A549 (cell line): ENCODE results near the gene CTIF. TPM values are rescaled to one million over a fixed set of nuclear protein-coding genes. Genes with fewer than 3 reads are reported as not detected.

Experiments
- ATAC-seq, 2 experiments: fragments of 200-7000 bp in 1 of 2; fragments of >200 bp in 1 of 2; cut with Nextera tagmentation in 1 of 2; cut with Tn5 transposase in 1 of 2; 3 replicates each; pipeline versions ENCODE4 v1.8.0 to v1.9.1; 2018 to 2020; ENCODE audit warnings: mild to moderate bottlenecking in 1 of 2, moderate library complexity in 1 of 2
- CTCF ChIA-PET: fragments of 300-600 bp; sonication (Branson Sonifier 250); formaldehyde crosslinking; extraction: SDS; loops from one replicate; lab custom pipeline; 2021; ENCODE audit warnings: antibody characterized with exemption, inconsistent platforms; lab: Yijun Ruan, JAX
- POLR2A ChIA-PET: fragments of 350-600 bp; formaldehyde crosslinking; extraction: SDS; loops from one replicate; lab custom pipeline; 2021; ENCODE audit warnings: antibody characterized with exemption, inconsistent platforms; lab: Yijun Ruan, JAX
- DNase-seq, 2 experiments: peaks; one replicate each; pipeline versions ENCODE4 v3.0.0 to v3.0.0-alpha.2; 2011 to 2016; ENCODE audit warnings: low read depth in 1 of 2, low spot score in 1 of 2
- FAIRE-seq: peaks from 2 replicates; lab custom pipeline; 2011; peaks lifted over from hg19 to GRCh38; lab: Jason Lieb, UNC
- H3K27ac ChIP-seq, 2 experiments: fragments of >200 bp; sonication (Bioruptor Twin); formaldehyde crosslinking; 3 replicates each; pipeline ENCODE4 v1.5.1; 2016 to 2017
- H3K4me1 ChIP-seq: fragments of >200 bp; sonication (Bioruptor Twin); formaldehyde crosslinking; 3 replicates; pipeline ENCODE4 v1.6.1; 2016
- H3K4me2 ChIP-seq: fragments of >200 bp; sonication (Bioruptor Twin); formaldehyde crosslinking; 3 replicates; pipeline ENCODE4 v1.6.1; 2016
- H3K4me3 ChIP-seq: fragments of >200 bp; sonication (Bioruptor Twin); formaldehyde crosslinking; 3 replicates; pipeline ENCODE4 v1.5.1; 2016
- H3K9me3 ChIP-seq: fragments of >200 bp; sonication (Bioruptor Twin); formaldehyde crosslinking; 3 replicates; pipeline ENCODE4 v1.6.1; 2016
- BHLHE40 ChIP-seq: IDR thresholded peaks from 2 replicates; pipeline ENCODE4 v1.6.1; 2012; ENCODE audit warnings: low read depth, low read length, inconsistent platforms
- CBX2 ChIP-seq: fragments of 200-600 bp; sonication (generic); IDR thresholded peaks from 2 replicates; pipeline ENCODE4 v1.6.1; 2016; ENCODE audit warnings: low read depth, mild to moderate bottlenecking, borderline replicate concordance
- CHD2 ChIP-seq: fragments of 150-350 bp; IDR thresholded peaks from 2 replicates; pipeline ENCODE4 v1.6.1; 2014; ENCODE audit warnings: low read length; ENCODE audit not compliant: partially characterized antibody
- EHF ChIP-seq: fragments of 250-450 bp; sonication (Bioruptor Pico); IDR thresholded peaks from 2 replicates; pipeline ENCODE4 v1.5.0; 2020; ENCODE audit warnings: mild to moderate bottlenecking
- EHMT2 ChIP-seq: fragments of 200-600 bp; sonication (generic); IDR thresholded peaks from 2 replicates; pipeline ENCODE4 v1.6.1; 2016; ENCODE audit warnings: antibody characterized with exemption, low read depth, mild to moderate bottlenecking, moderate library complexity
- FOSB ChIP-seq: fragments of 250-450 bp; sonication (Bioruptor Pico); IDR thresholded peaks from 2 replicates; pipeline ENCODE4 v1.5.0; 2020; ENCODE audit warnings: mild to moderate bottlenecking, moderate library complexity
- FOSL2 ChIP-seq, 2 experiments: fragments of 450-650 bp in 1 of 2; fragments of >200 bp in 1 of 2; sonication (Bioruptor Twin) in 1 of 2; formaldehyde crosslinking; IDR thresholded peaks; 2 replicates each; pipeline versions ENCODE4 v1.5.0 to v1.6.1; 2016 to 2020; ENCODE audit warnings: mild to moderate bottlenecking in 1 of 2, moderate library complexity in 1 of 2
- FOXS1 ChIP-seq: fragments of 250-450 bp; sonication (Bioruptor Pico); IDR thresholded peaks from 2 replicates; pipeline ENCODE4 v1.5.0; 2020; ENCODE audit warnings: mild to moderate bottlenecking, moderate library complexity
- GATA3 ChIP-seq: IDR thresholded peaks from 2 replicates; pipeline ENCODE4 v1.6.1; 2012; ENCODE audit warnings: borderline replicate concordance
- HEYL ChIP-seq: fragments of 250-450 bp; sonication (Bioruptor Pico); IDR thresholded peaks from 2 replicates; pipeline ENCODE4 v1.8.0; 2021; ENCODE audit warnings: mild to moderate bottlenecking, moderate library complexity
- KDM5A ChIP-seq: fragments of 200-600 bp; sonication (generic); IDR thresholded peaks from 2 replicates; pipeline ENCODE4 v1.6.1; 2016; ENCODE audit warnings: antibody characterized with exemption, mild to moderate bottlenecking
- NPAS2 ChIP-seq: fragments of 250-450 bp; sonication (Bioruptor Pico); IDR thresholded peaks from 2 replicates; pipeline ENCODE4 v1.8.0; 2022; ENCODE audit warnings: mild to moderate bottlenecking, moderate library complexity, borderline replicate concordance
- NR3C1 ChIP-seq: fragments of >200 bp; sonication (Bioruptor Twin); formaldehyde crosslinking; IDR thresholded peaks from 3 replicates; pipeline ENCODE4 v1.6.1; 2017
- RAD21 ChIP-seq, 2 experiments: fragments of >200 bp in 1 of 2; sonication (Bioruptor Twin) in 1 of 2; formaldehyde crosslinking in 1 of 2; IDR thresholded peaks in 1 of 2; conservative IDR thresholded peaks in 1 of 2; 2 replicates in 1 of 2; 3 replicates in 1 of 2; pipeline ENCODE4 v1.6.1; 2012 to 2018; ENCODE audit warnings: inconsistent platforms in 1 of 2
- RCOR1 ChIP-seq: fragments of 150-350 bp; IDR thresholded peaks from 2 replicates; pipeline ENCODE4 v1.6.1; 2014; ENCODE audit warnings: antibody characterized with exemption, low read length, low read depth
- RNF2 ChIP-seq: fragments of 200-600 bp; sonication (generic); IDR thresholded peaks from 2 replicates; pipeline ENCODE4 v1.6.1; 2016; ENCODE audit warnings: low read depth, mild to moderate bottlenecking, antibody characterized with exemption, moderate library complexity, borderline replicate concordance
- SMC3 ChIP-seq: fragments of >200 bp; sonication (Bioruptor Twin); formaldehyde crosslinking; IDR thresholded peaks from 3 replicates; pipeline ENCODE4 v1.6.1; 2018; ENCODE audit warnings: inconsistent platforms
- TP53 ChIP-seq: fragments of 250-450 bp; sonication (Bioruptor Pico); IDR thresholded peaks from 2 replicates; pipeline ENCODE4 v1.5.0; 2021; ENCODE audit warnings: mild to moderate bottlenecking, moderate library complexity
- ZSCAN20 ChIP-seq: fragments of 250-450 bp; sonication (Bioruptor Pico); IDR thresholded peaks from 2 replicates; pipeline ENCODE4 v1.8.0; 2022; ENCODE audit warnings: mild to moderate bottlenecking, moderate library complexity
- WGBS: methylation state at CpG from one replicate; pipeline ENCODE4 v1.1.6; 2017; ENCODE audit errors: missing lambda C conversion rate; 5-methylcytosine and 5-hydroxymethylcytosine counted together
- polyA plus RNA-seq, 4 experiments: library from polyadenylated mRNA; depleted of rRNA in 3 of 4; stranded (reverse); fragments of >200 nt; fragmentation: RNase III in 1 of 4; extraction: RNeasy Plus Mini Kit Qiagen cat#74134 plus additional on column Dnase treatment in 1 of 4; gene quantifications; 2 replicates in 3 of 4; 3 replicates in 1 of 4; pipeline ENCODE4 v1.2.3, GENCODE V29; 2011 to 2017
- TF ChIP-seq, protein P1 (sequence below): fragments of 250-450 bp; sonication (Bioruptor Pico); IDR thresholded peaks from 2 replicates; pipeline ENCODE4 v1.5.0; 2021; ENCODE audit warnings: mild to moderate bottlenecking, moderate library complexity, borderline replicate concordance
- TF ChIP-seq, protein P2 (sequence below): IDR thresholded peaks from 2 replicates; pipeline ENCODE4 v1.6.1; 2012
- TF ChIP-seq, protein P3 (sequence below): fragments of >200 bp; sonication (Bioruptor Twin); formaldehyde crosslinking; IDR thresholded peaks from 3 replicates; pipeline ENCODE4 v1.6.1; 2016
- TF ChIP-seq, protein P4 (sequence below): fragments of >200 bp; sonication (Bioruptor Twin); formaldehyde crosslinking; IDR thresholded peaks from 2 replicates; pipeline ENCODE4 v1.6.1; 2016

The CTIF gene
- polyA plus RNA-seq, 2 of the 4 experiments (the other 2 are of a cell fraction) = 17.0 to 24.7 TPM

DNA sequence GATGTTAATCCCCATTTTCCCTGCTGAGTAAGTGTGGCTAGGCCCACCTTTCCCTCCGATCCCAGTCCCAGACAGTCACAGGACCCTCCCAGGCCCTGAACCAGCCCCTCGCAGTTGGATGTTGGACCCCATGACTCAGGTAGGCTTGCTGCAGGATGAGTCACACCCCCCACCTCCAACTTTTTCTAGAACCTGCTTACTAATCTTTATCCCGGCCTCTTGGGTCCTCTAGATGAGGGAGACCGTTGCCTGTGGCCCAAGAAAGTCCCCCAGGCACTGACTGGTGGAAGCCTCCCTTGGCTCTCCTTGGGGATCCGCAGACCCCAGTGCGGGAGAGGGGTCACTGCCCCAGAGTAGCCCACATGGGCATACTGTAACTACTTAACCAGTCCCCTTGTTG is 313.5 kb downstream of the CTIF start (continued):
- TF ChIP-seq, protein P1, sequence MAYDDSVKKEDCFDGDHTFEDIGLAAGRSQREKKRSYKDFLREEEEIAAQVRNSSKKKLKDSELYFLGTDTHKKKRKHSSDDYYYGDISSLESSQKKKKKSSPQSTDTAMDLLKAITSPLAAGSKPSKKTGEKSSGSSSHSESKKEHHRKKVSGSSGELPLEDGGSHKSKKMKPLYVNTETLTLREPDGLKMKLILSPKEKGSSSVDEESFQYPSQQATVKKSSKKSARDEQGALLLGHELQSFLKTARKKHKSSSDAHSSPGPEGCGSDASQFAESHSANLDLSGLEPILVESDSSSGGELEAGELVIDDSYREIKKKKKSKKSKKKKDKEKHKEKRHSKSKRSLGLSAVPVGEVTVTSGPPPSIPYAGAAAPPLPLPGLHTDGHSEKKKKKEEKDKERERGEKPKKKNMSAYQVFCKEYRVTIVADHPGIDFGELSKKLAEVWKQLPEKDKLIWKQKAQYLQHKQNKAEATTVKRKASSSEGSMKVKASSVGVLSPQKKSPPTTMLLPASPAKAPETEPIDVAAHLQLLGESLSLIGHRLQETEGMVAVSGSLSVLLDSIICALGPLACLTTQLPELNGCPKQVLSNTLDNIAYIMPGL (CRISPR knock-in tag) = no peak
- no peak for TF ChIP-seq ZSCAN20 (CRISPR knock-in tag)
- TF ChIP-seq GATA3 = no peak
- no peak for TF ChIP-seq EHF
- no peak for TF ChIP-seq EHMT2
- no peak for TF ChIP-seq SMC3

DNA sequence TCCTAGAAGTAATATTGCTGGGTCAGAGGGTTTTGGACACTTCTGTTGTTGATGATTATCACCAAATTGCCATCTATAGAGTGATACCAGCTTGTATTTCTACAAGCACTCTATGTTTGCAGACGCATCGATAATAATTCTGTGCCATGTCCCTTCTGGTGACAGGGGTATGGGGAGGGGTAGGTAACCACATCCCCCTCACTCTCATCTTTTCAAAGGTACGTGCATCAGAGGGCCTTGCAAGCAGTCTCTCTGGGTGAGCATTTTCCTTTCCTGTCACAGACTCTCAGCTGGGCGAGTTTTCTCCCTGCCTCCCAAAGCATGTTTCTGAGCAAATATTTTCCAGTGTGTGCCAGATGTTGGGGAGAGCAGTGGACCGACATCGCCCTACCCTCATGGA is 314.0 kb downstream of the CTIF start:
- no peaks in the 10 kb centered on the region for H3K9me3 ChIP-seq
- TF ChIP-seq EHMT2 (no peak), RAD21 (conservative IDR thresholded peaks at IDR 0.05 in 1 of 2, IDR thresholded peaks at IDR 0.05 in 1 of 2) (no peak), FOSL2 (IDR thresholded peaks at IDR 0.05) (no peak), FOSL2 (CRISPR knock-in tag; IDR thresholded peaks at IDR 0.05) (no peak), TP53 (CRISPR knock-in tag) (no peak), CHD2 (no peak)
- TF ChIP-seq, protein P2, sequence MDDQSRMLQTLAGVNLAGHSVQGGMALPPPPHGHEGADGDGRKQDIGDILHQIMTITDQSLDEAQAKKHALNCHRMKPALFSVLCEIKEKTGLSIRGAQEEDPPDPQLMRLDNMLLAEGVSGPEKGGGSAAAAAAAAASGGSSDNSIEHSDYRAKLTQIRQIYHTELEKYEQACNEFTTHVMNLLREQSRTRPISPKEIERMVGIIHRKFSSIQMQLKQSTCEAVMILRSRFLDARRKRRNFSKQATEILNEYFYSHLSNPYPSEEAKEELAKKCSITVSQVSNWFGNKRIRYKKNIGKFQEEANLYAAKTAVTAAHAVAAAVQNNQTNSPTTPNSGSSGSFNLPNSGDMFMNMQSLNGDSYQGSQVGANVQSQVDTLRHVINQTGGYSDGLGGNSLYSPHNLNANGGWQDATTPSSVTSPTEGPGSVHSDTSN = no peak
- TF ChIP-seq, all 56 proteins: peak for 0
- FAIRE-seq (no peak), ATAC-seq (no peak), DNase-seq (no peak)
- no peak overlapping the region for H3K4me3 ChIP-seq
- peaks cover 21% of the 10 kb centered on the region for H3K4me1 ChIP-seq
- ChIA-PET CTCF (no interaction called here), POLR2A (no interaction called here)
- WGBS = 96% methylated on average over 6 of the region's 6 CpGs
- H3K4me2 ChIP-seq = no peak overlapping the region
- H3K27ac ChIP-seq = peak overlapping the region in 1 of 2 experiments; percentile 21; a peak in 1 of 6 replicates

DNA sequence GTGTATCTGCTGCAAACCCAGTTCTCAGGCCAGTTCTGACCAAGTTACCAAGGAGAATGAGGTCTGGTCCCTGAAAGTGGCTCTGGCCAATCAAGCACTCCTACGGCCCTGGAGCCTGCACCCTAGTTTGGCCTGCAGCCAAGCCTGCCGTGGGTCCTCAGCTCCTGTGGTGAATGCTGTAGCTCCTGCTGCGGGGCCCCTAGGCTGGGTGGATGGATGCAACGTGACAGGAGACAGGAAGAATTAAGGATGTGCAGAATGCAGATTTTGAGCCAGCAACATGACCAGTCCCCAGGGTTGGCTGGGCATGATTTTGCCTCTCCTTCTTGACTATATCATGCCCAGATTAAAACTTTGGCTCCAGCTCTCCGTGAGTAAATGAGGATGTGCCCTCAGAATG is 314.8 kb downstream of the CTIF start:
- no peak for FAIRE-seq
- ChIA-PET CTCF (no interaction called here), POLR2A (no interaction called here)
- WGBS = 87% methylated on average over 3 of the region's 5 CpGs
- Histone ChIP-seq H3K27ac (no peak overlapping the region), H3K9me3 (no peaks in the 10 kb centered on the region), H3K4me2 (no peak overlapping the region), H3K4me3 (no peak overlapping the region), H3K4me1 (peaks cover 13% of the 10 kb centered on the region)
- no peak for DNase-seq
- no peak for ATAC-seq
- TF ChIP-seq, protein P3, sequence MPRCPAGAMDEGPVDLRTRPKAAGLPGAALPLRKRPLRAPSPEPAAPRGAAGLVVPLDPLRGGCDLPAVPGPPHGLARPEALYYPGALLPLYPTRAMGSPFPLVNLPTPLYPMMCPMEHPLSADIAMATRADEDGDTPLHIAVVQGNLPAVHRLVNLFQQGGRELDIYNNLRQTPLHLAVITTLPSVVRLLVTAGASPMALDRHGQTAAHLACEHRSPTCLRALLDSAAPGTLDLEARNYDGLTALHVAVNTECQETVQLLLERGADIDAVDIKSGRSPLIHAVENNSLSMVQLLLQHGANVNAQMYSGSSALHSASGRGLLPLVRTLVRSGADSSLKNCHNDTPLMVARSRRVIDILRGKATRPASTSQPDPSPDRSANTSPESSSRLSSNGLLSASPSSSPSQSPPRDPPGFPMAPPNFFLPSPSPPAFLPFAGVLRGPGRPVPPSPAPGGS = no peak
- TF ChIP-seq CBX2 = no peak
- TF ChIP-seq, protein P2 = no peak
- TF ChIP-seq, protein P1 (CRISPR knock-in tag) = no peak
- no peak for TF ChIP-seq KDM5A
- TF ChIP-seq NPAS2 = no peak
- no peak for TF ChIP-seq RCOR1
- no peak for TF ChIP-seq FOSB (CRISPR knock-in tag)
- TF ChIP-seq HEYL (CRISPR knock-in tag) = no peak
- no peak for TF ChIP-seq RAD21 (conservative IDR thresholded peaks at IDR 0.05 in 1 of 2, IDR thresholded peaks at IDR 0.05 in 1 of 2)
- TF ChIP-seq SMC3 = no peak
- TF ChIP-seq FOXS1 = no peak
- no peak for TF ChIP-seq NR3C1
- TF ChIP-seq, protein P4, sequence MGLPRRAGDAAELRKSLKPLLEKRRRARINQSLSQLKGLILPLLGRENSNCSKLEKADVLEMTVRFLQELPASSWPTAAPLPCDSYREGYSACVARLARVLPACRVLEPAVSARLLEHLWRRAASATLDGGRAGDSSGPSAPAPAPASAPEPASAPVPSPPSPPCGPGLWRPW = no peak
- TF ChIP-seq EHMT2 = no peak
- TF ChIP-seq BHLHE40 = no peak
- TF ChIP-seq RNF2 = no peak
- no peak for TF ChIP-seq CHD2
